ENCODE data around the gene BTBD1.

GRCh38 chr15:82970078-82970686 lies 96.9 kb downstream of the BTBD1 start:
- TF ChIP-seq, protein P1, sequence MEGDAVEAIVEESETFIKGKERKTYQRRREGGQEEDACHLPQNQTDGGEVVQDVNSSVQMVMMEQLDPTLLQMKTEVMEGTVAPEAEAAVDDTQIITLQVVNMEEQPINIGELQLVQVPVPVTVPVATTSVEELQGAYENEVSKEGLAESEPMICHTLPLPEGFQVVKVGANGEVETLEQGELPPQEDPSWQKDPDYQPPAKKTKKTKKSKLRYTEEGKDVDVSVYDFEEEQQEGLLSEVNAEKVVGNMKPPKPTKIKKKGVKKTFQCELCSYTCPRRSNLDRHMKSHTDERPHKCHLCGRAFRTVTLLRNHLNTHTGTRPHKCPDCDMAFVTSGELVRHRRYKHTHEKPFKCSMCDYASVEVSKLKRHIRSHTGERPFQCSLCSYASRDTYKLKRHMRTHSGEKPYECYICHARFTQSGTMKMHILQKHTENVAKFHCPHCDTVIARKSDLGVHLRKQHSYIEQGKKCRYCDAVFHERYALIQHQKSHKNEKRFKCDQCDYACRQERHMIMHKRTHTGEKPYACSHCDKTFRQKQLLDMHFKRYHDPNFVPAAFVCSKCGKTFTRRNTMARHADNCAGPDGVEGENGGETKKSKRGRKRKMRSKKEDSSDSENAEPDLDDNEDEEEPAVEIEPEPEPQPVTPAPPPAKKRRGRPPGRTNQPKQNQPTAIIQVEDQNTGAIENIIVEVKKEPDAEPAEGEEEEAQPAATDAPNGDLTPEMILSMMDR (IDR thresholded peaks at IDR 0.05): no peak
- no peak for TF ChIP-seq POLR2A (IDR thresholded peaks at IDR 0.05)

Measured in uterus (tissue), 2 donors.